Endodermal cell (in vitro differentiated cells): ENCODE measurements around the gene PARVA. TPM values are rescaled to one million over a fixed set of nuclear protein-coding genes. Genes with fewer than 3 reads are reported as not detected.

ENCODE experiments used
- DNase-seq: peaks from one replicate; pipeline ENCODE4 v3.0.0-alpha.2; 2017
- H3K27ac ChIP-seq: 2 replicates; pipeline ENCODE4 v1.5.1; 2013; ENCODE audit warnings: mild to moderate bottlenecking, low read depth, low read length, moderate library complexity
- H3K27me3 ChIP-seq: 2 replicates; pipeline ENCODE4 v1.6.1; 2013; ENCODE audit warnings: mild to moderate bottlenecking, low read length, moderate library complexity; ENCODE audit not compliant: insufficient read depth, control insufficient read depth, poor library complexity, severe bottlenecking
- H3K36me3 ChIP-seq: 2 replicates; pipeline ENCODE4 v1.7.0; 2013; ENCODE audit warnings: mild to moderate bottlenecking, low read length, moderate library complexity; ENCODE audit not compliant: control insufficient read depth, insufficient read depth
- H3K4me1 ChIP-seq: one replicate; pipeline ENCODE4 v1.7.0; 2013; ENCODE audit warnings: low read length; ENCODE audit not compliant: control insufficient read depth, insufficient read depth
- H3K4me3 ChIP-seq: 2 replicates; pipeline ENCODE4 v1.5.1; 2013; ENCODE audit warnings: mild to moderate bottlenecking, low read length, moderate library complexity
- H3K9ac ChIP-seq: 2 replicates; pipeline ENCODE4 v1.6.1; 2013; ENCODE audit warnings: mild to moderate bottlenecking, low read length, moderate library complexity; ENCODE audit not compliant: poor library complexity, severe bottlenecking; ENCODE audit errors: extremely low read depth
- H3K9me3 ChIP-seq: 2 replicates; pipeline ENCODE4 v1.6.1; 2013; ENCODE audit warnings: mild to moderate bottlenecking, low read length, moderate library complexity; ENCODE audit not compliant: control insufficient read depth
- H3K27ac Mint-ChIP-seq: 2 replicates; pipeline ENCODE4 v1.8.0; 2020; ENCODE audit warnings: mixed read lengths
- H3K27me3 Mint-ChIP-seq: 2 replicates; pipeline ENCODE4 v1.8.0; 2021; ENCODE audit warnings: mild to moderate bottlenecking, mixed read lengths; ENCODE audit not compliant: insufficient read depth
- H3K36me3 Mint-ChIP-seq: 2 replicates; pipeline ENCODE4 v1.8.0; 2020; ENCODE audit warnings: low read depth, mixed read lengths
- H3K4me1 Mint-ChIP-seq: 2 replicates; pipeline ENCODE4 v1.8.0; 2020; ENCODE audit warnings: mixed read lengths
- H3K4me3 Mint-ChIP-seq: 2 replicates; pipeline ENCODE4 v1.8.0; 2020; ENCODE audit warnings: mild to moderate bottlenecking, moderate library complexity, mixed read lengths
- H3K9me3 Mint-ChIP-seq: 2 replicates; pipeline ENCODE4 v1.8.0; 2020; ENCODE audit warnings: mild to moderate bottlenecking, mixed read lengths
- CTCF ChIP-seq: fragments of 200-600 bp; sonication (generic); conservative IDR thresholded peaks from 2 replicates; pipeline ENCODE4 v1.5.0; 2021; ENCODE audit warnings: antibody characterized with exemption, mild to moderate bottlenecking
- WGBS, 2 experiments: methylation state at CpG; one replicate each; pipeline versions ENCODE4 v1.1.5 to v1.1.7; 2013; ENCODE audit warnings: missing lambda C conversion rate in 2 of 2, mixed read lengths in 1 of 2; ENCODE audit not compliant: insufficient coverage in 1 of 2, insufficient read length in 1 of 2; 5-methylcytosine and 5-hydroxymethylcytosine counted together
- total RNA-seq, 2 donors: library from RNA; stranded (reverse); fragmentation: NEBNext Ultra II Directional in 1 of 2; extraction: Animal tissue kit (Norgen Biotek cat#: 25700) in 1 of 2; gene quantifications; 2 replicates in 1 of 2; 3 replicates in 1 of 2; pipeline ENCODE4 v1.2.1, GENCODE V29; 2021

The PARVA gene
- total RNA-seq, 2 donors from 2014 or later: 27.3 to 37.3 TPM

GRCh38 chr11:12512826-12513395 is 135.5 kb downstream of the PARVA start:
- Histone ChIP-seq H3K27ac (no peak overlapping the region), H3K9me3 (no peaks in the 10 kb centered on the region), H3K9ac (no peak overlapping the region), H3K4me3 (no peak overlapping the region), H3K27me3 (no peaks in the 10 kb centered on the region), H3K4me1 (peaks cover 6% of the 10 kb centered on the region), H3K36me3 (no peaks in the 10 kb centered on the region)
- no peaks in the 10 kb centered on the region for H3K27me3 Mint-ChIP-seq
- no peak for DNase-seq
- no peak for TF ChIP-seq CTCF
- peaks cover 16% of the 10 kb centered on the region for H3K4me1 Mint-ChIP-seq
- WGBS, 2 experiments: 83 to 87% methylated on average over 8 to 9 of the region's 9 CpGs
- H3K9me3 Mint-ChIP-seq: no peaks in the 10 kb centered on the region
- H3K36me3 Mint-ChIP-seq: peaks cover 22% of the 10 kb centered on the region
- H3K27ac Mint-ChIP-seq: no peak overlapping the region
- H3K4me3 Mint-ChIP-seq: no peak overlapping the region

- H3K36me3 ChIP-seq: peaks cover 4% of the 10 kb centered on the region
- DNase-seq: no peak
- H3K9me3 ChIP-seq: no peaks in the 10 kb centered on the region
- no peak overlapping the region for H3K4me3 Mint-ChIP-seq
- TF ChIP-seq CTCF: no peak
- no peaks in the 10 kb centered on the region for H3K27me3 ChIP-seq
- 89 to 90% methylated on average over 2 to 4 of the region's 4 CpGs for WGBS, 2 experiments
- no peak overlapping the region for H3K4me3 ChIP-seq
- H3K27ac Mint-ChIP-seq: peak overlapping the region; percentile 73
- H3K27me3 Mint-ChIP-seq: no peaks in the 10 kb centered on the region
- H3K4me1 ChIP-seq: peaks cover 5% of the 10 kb centered on the region
- peaks cover 6% of the 10 kb centered on the region for H3K4me1 Mint-ChIP-seq
- H3K27ac ChIP-seq: no peak overlapping the region
- no peak overlapping the region for H3K9ac ChIP-seq
- peaks cover 22% of the 10 kb centered on the region for H3K36me3 Mint-ChIP-seq
- no peaks in the 10 kb centered on the region for H3K9me3 Mint-ChIP-seq
These were observed 139.2 kb downstream of the PARVA start for GRCh38 chr11:12516387-12517105.

GRCh38 chr11:12517306-12517705 is 139.9 kb downstream of the PARVA start:
- 92 to 100% methylated on average over 1 to 4 of the region's 4 CpGs for WGBS, 2 experiments

More at GRCh38 chr11:12517306-12517705, 139.9 kb downstream of the PARVA start:
- Histone ChIP-seq H3K4me1 (no peaks in the 10 kb centered on the region), H3K36me3 (peaks cover 4% of the 10 kb centered on the region), H3K27ac (no peak overlapping the region), H3K4me3 (no peak overlapping the region), H3K9ac (no peak overlapping the region), H3K27me3 (no peaks in the 10 kb centered on the region), H3K9me3 (no peaks in the 10 kb centered on the region)
- no peak for TF ChIP-seq CTCF
- H3K9me3 Mint-ChIP-seq: no peaks in the 10 kb centered on the region
- no peak overlapping the region for H3K4me3 Mint-ChIP-seq
- peaks cover 23% of the 10 kb centered on the region for H3K36me3 Mint-ChIP-seq
- H3K27me3 Mint-ChIP-seq: no peaks in the 10 kb centered on the region
- H3K4me1 Mint-ChIP-seq: no peaks in the 10 kb centered on the region
- DNase-seq: no peak
- H3K27ac Mint-ChIP-seq: no peak overlapping the region
